OCI-LY1 (cell line): ENCODE data around the gene RAB42.
A peak's percentile ranks its signal among the peaks of the same experiment; 100 is the strongest.

Experiments used
- H2AFZ ChIP-seq: fragments of 200-600 bp; sonication (generic), shearing (Covaris generic); 2 replicates; pipeline ENCODE4 v1.6.0; 2014; ENCODE audit warnings: antibody characterized with exemption, mild to moderate bottlenecking, low read length
- H3F3A ChIP-seq: fragments of 200-600 bp; sonication (generic), shearing (Covaris generic); 2 replicates; pipeline ENCODE4 v1.6.0; 2014; ENCODE audit warnings: mild to moderate bottlenecking, antibody characterized with exemption, low read length, moderate library complexity; ENCODE audit not compliant: insufficient read depth
- H3K27ac ChIP-seq: fragments of 200-600 bp; sonication (generic); 2 replicates; pipeline ENCODE4 v1.5.1; 2014; ENCODE audit warnings: low read length, mixed run types, mild to moderate bottlenecking, low read depth; ENCODE audit not compliant: poor library complexity, severe bottlenecking
- H3K27me3 ChIP-seq: fragments of 200-600 bp; sonication (generic); 2 replicates; pipeline ENCODE4 v1.6.0; 2014; ENCODE audit warnings: antibody characterized with exemption, mild to moderate bottlenecking, low read length, moderate library complexity; ENCODE audit not compliant: insufficient read depth
- H3K36me3 ChIP-seq: fragments of 200-600 bp; sonication (generic); 2 replicates; pipeline ENCODE4 v1.6.1; 2014; ENCODE audit warnings: mild to moderate bottlenecking, antibody characterized with exemption, low read length, moderate library complexity, mixed read lengths; ENCODE audit not compliant: insufficient read depth
- H3K4me1 ChIP-seq: fragments of 200-600 bp; sonication (generic); 2 replicates; pipeline ENCODE4 v1.5.1; 2014; ENCODE audit warnings: mild to moderate bottlenecking, low read length, moderate library complexity; ENCODE audit not compliant: insufficient read depth, severe bottlenecking
- H3K4me2 ChIP-seq: fragments of 200-600 bp; sonication (generic), shearing (Covaris generic); 2 replicates; pipeline ENCODE4 v1.6.1; 2014; ENCODE audit warnings: low read length
- H3K4me3 ChIP-seq: fragments of 200-600 bp; sonication (generic); 2 replicates; pipeline ENCODE4 v1.5.1; 2014; ENCODE audit warnings: low read length, low read depth, mild to moderate bottlenecking, mixed read lengths; ENCODE audit not compliant: poor library complexity, severe bottlenecking
- H3K79me2 ChIP-seq: fragments of 200-600 bp; shearing (Covaris generic); 2 replicates; pipeline ENCODE4 v1.6.1; 2016; ENCODE audit warnings: mixed run types, low read length, mixed read lengths; ENCODE audit not compliant: insufficient read depth
- H3K9ac ChIP-seq: fragments of 200-600 bp; sonication (generic), shearing (Covaris generic); 2 replicates; pipeline ENCODE4 v1.6.1; 2014; ENCODE audit warnings: mild to moderate bottlenecking, low read length, mixed read lengths
- H3K9me2 ChIP-seq: fragments of 200-600 bp; sonication (generic), shearing (Covaris generic); 2 replicates; pipeline ENCODE4 v1.6.1; 2014; ENCODE audit warnings: low read depth, mild to moderate bottlenecking, low read length, mixed read lengths
- H3K9me3 ChIP-seq: fragments of 200-600 bp; shearing (Covaris generic); 2 replicates; pipeline ENCODE4 v1.6.1; 2014; ENCODE audit warnings: low read length, mixed read lengths
- H4K20me1 ChIP-seq: fragments of 200-600 bp; sonication (generic), shearing (Covaris generic); 2 replicates; pipeline ENCODE4 v1.6.0; 2016; ENCODE audit warnings: mild to moderate bottlenecking, low read length; ENCODE audit not compliant: insufficient read depth
- EZH2 ChIP-seq: fragments of 200-600 bp; sonication (generic), shearing (Covaris generic); IDR thresholded peaks from 2 replicates; pipeline ENCODE4 v1.8.0; 2017; ENCODE audit warnings: borderline replicate concordance, mixed run types, mild to moderate bottlenecking, antibody characterized with exemption, low read length, moderate library complexity, mixed read lengths
- TF ChIP-seq, protein P1 (sequence below): fragments of 200-600 bp; sonication (generic), shearing (Covaris generic); IDR thresholded peaks from 2 replicates; pipeline ENCODE4 v1.5.1; 2017; ENCODE audit warnings: mild to moderate bottlenecking, antibody characterized with exemption, low read length, moderate library complexity, mixed read lengths

Gene RAB42

DNA sequence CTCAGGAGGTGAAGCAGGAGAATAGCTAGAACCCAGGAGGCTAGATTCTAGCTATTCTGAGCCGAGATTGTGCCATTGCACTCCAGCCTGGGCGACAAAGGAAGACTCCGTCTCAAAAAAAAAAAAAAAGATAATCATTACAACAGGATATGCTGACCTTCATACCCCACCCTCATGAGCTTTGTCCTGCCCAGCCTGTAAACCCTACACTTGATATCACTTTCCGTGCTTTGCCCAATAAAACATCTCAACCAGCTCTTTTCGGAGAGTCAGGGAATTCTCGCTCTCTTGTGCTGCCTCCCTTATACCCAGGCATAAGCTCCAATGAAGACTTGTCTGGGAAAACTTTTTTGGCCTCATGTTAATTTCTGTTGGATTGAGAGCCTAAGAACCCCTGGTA lies 40.7 kb upstream of the RAB42 start:
- Histone ChIP-seq H2AFZ (no peak overlapping the region), H4K20me1 (no peaks in the 10 kb centered on the region), H3K27ac (no peak overlapping the region), H3K4me3 (no peak overlapping the region), H3K36me3 (peaks cover 6% of the 10 kb centered on the region), H3K9ac (no peak overlapping the region), H3K79me2 (0 out of 2 replicates have a peak, but pooled peaks cover 4% of the 10 kb centered on the region), H3K4me2 (no peak overlapping the region), H3K4me1 (peaks cover 23% of the 10 kb centered on the region), H3K9me2 (no peaks in the 10 kb centered on the region), H3K9me3 (no peaks in the 10 kb centered on the region), H3F3A (no peaks in the 10 kb centered on the region), H3K27me3 (no peaks in the 10 kb centered on the region)
- TF ChIP-seq, protein P1, sequence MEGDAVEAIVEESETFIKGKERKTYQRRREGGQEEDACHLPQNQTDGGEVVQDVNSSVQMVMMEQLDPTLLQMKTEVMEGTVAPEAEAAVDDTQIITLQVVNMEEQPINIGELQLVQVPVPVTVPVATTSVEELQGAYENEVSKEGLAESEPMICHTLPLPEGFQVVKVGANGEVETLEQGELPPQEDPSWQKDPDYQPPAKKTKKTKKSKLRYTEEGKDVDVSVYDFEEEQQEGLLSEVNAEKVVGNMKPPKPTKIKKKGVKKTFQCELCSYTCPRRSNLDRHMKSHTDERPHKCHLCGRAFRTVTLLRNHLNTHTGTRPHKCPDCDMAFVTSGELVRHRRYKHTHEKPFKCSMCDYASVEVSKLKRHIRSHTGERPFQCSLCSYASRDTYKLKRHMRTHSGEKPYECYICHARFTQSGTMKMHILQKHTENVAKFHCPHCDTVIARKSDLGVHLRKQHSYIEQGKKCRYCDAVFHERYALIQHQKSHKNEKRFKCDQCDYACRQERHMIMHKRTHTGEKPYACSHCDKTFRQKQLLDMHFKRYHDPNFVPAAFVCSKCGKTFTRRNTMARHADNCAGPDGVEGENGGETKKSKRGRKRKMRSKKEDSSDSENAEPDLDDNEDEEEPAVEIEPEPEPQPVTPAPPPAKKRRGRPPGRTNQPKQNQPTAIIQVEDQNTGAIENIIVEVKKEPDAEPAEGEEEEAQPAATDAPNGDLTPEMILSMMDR: no peak
- TF ChIP-seq EZH2: no peak

DNA sequence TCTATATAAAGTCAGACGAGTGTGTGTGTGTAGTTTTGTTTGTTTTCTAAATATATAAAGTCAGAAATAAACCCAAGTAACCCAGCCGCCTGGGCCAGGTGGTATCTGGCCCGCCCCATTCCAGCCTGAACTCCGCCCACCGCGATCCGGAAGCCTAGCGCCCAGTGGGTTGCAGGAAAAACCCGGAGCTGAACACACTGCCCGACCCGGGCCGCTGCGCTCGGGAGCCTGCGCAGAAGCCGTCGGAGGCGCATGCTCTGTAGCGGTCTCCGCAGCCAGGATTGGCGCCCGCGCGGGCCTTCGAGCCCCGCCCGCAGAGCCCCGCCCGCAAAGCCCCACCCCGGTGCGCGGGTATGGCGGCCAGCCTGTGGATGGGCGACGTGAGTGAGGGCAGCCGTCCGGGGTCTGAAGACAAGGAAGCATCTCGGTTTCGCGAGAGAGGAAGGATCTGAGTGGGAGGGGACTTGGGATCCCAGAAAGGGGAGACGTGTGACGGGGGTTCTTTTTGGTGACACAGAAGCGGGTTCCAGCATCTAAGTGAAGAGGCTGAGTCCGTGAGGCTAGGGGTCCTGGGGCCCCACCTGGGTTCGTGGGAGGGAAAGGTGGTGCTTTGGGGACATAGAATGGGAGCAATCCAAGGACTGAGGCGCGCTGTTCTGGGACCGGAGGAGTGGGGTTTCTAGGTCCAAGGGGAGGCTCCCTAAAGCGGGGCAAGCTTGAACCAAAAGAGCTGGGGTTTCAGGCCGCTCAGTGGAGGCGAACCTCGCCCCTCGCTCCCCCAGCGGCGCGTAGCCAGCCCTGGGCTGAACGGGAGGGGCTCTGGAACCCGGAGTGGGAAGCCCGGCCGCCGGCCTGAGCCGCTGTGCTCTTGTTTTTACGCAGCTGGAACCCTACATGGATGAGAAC lies 39.1 kb upstream of the RAB42 start, which contains the start of gene TRNAU1AP:
Gene TRNAU1AP (plus strand): TSS at position 328 of the 906 bp plus-strand sequence. CDS start 26 bp downstream, at position 354.
- Histone ChIP-seq H3K4me1 (peaks cover 23% of the 10 kb centered on the region), H3K27ac (peak within 1 kb of the TSS; percentile 74), H3F3A (no peaks in the 10 kb centered on the region), H3K9me3 (no peaks in the 10 kb centered on the region), H3K4me3 (peak within 1 kb of the TSS; percentile 80), H4K20me1 (no peaks in the 10 kb centered on the region), H3K9me2 (no peaks in the 10 kb centered on the region), H3K27me3 (no peaks in the 10 kb centered on the region), H3K36me3 (peaks cover 14% of the 10 kb centered on the region), H3K79me2 (0 out of 2 replicates have a peak, but pooled peaks cover 4% of the 10 kb centered on the region), H3K9ac (peak within 1 kb of the TSS; percentile 94), H2AFZ (peak within 1 kb of the TSS; percentile 1; the same call in 1 of the 2 replicates), H3K4me2 (peak within 1 kb of the TSS; percentile 98)
- TF ChIP-seq EZH2: no peak
- TF ChIP-seq, protein P1: no peak

DNA sequence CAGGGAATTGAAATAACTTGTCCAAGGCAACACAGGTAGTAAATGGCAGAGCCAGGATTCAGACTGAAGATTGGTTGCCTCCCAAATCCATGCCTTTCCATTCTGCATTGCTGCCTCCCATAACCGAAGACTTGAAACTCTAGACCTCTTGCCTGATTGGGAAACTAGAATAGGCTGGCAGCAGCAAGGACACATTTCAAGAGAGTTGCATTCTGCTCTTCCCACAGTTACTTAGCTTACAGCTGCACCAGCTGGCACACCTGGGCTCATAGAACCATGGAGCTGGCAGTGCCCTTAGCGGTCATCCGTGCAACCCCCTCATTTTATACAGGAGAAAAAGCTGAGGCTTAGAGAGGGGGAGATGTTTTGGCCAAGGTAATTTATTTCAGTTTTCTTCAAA lies 31.2 kb upstream of the RAB42 start:
- H3K9ac ChIP-seq: no peak overlapping the region
- H2AFZ ChIP-seq: no peak overlapping the region
- no peak overlapping the region for H3K4me3 ChIP-seq
- no peaks in the 10 kb centered on the region for H3K27me3 ChIP-seq
- H3K4me1 ChIP-seq: no peaks in the 10 kb centered on the region
- H3K9me2 ChIP-seq: no peaks in the 10 kb centered on the region
- no peaks in the 10 kb centered on the region for H3K79me2 ChIP-seq
- peaks cover 78% of the 10 kb centered on the region for H3K36me3 ChIP-seq
- H3K27ac ChIP-seq: no peak overlapping the region
- no peaks in the 10 kb centered on the region for H3F3A ChIP-seq
- no peak for TF ChIP-seq EZH2
- TF ChIP-seq, protein P1: no peak
- no peaks in the 10 kb centered on the region for H4K20me1 ChIP-seq
- no peak overlapping the region for H3K4me2 ChIP-seq
- H3K9me3 ChIP-seq: no peaks in the 10 kb centered on the region
